Renal pelvis (tissue), 4 donors: ENCODE measurements around the gene ARMC9. TPM values are rescaled to one million over a fixed set of nuclear protein-coding genes. Genes with fewer than 3 reads are reported as not detected.
"Not testable (repeated sequence)": the region's sequence is repeated elsewhere in the genome, so short reads cannot be mapped to it uniquely, and the experiment has no call there.

Experiments used
- DNase-seq: peaks from one replicate; pipeline ENCODE4 v3.0.0-alpha.2; 2013
- polyA plus RNA-seq, 3 donors: library from polyadenylated mRNA; unstranded; fragments of 120-200 nt; gene quantifications; one replicate each; pipeline ENCODE4 v1.2.1, GENCODE V29; 2013; ENCODE audit not compliant: insufficient read length in 3 of 3

The ARMC9 gene
- polyA plus RNA-seq, 3 donors = 27.3 to 30.6 (median 27.4) TPM

DNA sequence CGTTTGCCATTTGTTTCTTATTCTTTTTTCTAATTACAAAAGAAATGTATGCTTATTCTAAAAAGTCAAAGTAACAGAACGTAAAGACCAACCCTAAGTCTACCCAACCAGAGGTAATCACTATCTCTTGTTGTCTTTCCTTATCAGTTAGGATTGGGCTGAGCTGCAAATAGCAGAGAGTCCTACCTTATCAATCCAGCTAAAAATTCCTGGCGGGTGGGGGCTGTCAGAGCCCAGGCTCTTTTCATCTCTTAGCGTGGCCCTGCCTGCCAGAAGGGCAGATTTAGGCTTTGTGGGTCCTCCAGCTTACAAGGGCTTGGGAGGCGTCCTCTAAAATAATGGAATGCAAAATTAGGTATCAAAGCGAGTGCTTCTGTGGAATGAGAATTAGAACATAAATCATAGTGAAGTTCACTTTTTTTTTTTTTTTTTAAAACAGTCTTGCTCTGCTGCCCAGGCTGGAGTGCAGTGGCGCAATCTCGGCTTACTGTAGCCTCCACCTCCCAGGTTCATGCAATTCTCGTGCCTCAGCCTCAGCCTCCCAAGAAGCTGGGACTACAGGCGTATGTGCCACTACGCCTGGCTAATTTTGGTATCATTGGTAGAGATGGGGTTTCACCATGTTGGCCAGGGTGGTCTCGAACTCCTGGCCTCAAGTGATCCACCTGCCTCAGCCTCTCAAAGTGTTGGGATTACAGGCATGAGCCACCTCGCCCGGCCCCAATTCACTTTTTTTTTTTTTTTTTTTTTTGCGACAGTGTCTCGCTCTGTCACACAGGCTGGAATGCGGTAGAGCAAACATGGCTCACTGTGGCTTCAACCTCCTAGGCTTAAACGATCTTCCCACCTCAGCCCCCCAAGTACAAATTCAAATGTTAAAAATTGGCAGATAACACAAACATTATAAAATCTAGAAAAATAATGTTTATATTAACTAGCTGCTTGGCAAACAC is 139.7 kb downstream of the ARMC9 start:
- DNase-seq = no peak

GRCh38 chr2:231339316-231339715 is 140.9 kb downstream of the ARMC9 start:
- no peak for DNase-seq

- DNase-seq = no peak
Measured at GRCh38 chr2:231341100-231341499, 142.7 kb downstream of the ARMC9 start.

DNA sequence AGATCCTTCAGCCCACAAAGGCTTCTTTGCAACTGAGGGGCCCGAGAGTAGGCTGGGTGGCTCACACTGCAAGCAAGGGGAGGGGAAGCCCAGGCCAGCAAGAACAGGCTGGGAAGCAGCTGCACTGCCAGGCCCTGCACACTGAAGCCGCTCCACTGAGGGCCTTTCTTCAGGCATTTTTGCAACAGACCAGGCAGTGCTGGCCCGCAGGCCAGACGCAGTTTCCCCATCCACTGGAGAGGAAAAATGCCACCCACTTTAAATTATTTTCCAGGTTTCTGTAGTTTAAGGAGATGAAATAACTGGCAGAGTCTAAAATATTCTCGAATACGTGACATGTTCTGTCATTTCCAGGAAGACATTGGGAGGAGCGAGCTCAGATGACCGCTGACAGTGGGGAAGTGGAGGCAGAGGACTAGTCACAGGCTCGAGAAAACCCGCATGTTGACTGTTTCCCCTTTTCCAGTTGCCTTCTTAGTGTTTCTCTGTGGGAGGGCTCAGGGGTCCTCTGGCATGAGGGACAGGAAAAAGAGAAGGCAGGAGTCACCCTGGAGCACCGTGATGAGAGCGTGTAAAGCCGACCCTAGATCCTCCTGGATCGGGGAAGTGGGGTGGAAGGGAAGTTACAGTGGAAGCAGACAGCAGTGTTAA is 143.8 kb downstream of the ARMC9 start:
- DNase-seq = no peak

- no peak for DNase-seq
Measured at GRCh38 chr2:231343006-231343710, 144.7 kb downstream of the ARMC9 start.

DNA sequence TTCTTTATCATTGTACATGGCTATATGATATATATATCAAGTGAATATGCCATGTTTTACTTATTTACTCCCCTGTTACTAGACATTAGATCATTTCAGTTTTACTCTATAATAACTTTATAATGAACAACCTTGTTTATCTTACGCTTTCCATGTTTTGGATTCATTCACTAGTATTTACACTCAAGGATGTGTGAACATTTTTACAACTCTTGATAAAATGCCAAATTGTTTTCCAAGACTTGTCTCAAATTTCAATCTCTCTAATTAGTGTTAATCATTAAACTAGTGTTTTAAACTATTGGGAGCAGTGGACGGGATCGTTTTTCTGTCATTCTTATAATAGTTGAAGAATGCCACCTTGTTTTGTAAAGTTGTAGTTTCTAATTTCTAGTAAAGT is 145.6 kb downstream of the ARMC9 start:
- no peak for DNase-seq

DNA sequence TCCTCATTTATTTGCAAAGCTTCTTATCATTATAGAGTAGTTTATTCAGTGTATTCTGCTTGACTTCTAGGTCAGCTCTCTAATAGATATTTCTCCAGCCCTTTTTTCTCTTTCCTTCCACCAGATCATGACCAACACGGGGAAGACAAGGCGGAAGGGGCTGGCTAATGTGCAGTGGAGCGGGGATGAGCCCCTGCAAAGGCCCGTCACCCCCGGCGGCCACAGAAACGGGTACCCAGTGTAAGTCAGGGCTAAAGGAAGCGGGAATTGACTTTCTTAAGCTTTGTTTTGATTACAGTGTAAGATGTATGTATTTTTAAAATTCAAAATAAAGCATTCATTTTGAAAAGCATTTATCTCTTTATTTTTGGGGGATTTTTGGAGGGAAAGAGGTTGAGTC is 146.4 kb downstream of the ARMC9 start:
- no peak for DNase-seq

- DNase-seq = no peak
Measured at GRCh38 chr2:231347081-231347480, 148.7 kb downstream of the ARMC9 start.

DNA sequence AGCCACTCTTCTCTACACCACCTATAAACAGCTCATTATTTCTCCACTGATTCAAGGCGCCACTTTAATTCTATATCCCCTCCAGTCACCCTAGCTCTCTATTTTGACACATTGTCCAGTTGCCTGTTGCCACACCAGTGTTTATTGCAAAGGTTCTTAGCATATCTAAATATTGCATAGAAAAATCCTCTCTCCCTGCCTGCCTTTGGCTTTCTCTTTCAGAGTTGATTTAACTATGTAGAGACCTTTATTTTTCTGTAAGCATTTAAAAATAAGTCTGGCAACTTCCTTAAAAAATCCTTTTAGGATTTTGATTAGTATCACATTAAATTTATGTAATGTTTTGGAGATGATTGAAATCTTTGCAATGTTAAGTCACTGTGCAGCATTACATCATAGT is 149.2 kb downstream of the ARMC9 start:
- DNase-seq = no peak

GRCh38 chr2:231348173-231348572 is 149.7 kb downstream of the ARMC9 start:
- DNase-seq = no peak

DNA sequence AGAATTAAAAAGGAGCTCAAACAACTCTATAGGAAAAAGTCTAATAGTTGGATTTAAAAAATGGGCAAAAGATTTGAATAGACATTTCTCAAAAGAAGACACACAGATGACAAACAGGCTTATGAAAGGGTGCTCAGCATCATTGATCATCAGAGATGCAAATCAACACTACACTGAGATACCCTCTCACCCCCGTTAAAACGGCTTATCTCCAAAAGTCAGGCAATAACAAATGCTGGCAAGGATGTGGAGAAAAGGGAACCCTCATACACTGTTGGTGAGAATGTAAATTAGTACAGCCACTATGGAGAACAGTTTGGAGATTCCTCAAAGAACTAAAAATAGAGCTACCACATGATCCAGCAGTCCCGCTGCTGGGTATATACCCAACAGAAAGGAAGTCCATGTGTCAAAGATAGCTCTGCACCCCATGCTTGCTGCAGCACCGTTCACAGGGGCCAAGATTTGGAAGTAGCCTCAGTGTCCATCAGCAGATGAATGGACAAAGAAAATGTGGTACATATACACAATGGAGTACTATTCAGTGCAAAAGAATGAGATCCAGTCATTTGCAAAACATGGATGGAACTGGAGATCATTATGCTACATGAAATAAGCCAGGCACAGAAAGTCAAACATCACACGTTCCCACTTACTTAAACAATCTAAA is 150.4 kb downstream of the ARMC9 start:
- no peak for DNase-seq

DNA sequence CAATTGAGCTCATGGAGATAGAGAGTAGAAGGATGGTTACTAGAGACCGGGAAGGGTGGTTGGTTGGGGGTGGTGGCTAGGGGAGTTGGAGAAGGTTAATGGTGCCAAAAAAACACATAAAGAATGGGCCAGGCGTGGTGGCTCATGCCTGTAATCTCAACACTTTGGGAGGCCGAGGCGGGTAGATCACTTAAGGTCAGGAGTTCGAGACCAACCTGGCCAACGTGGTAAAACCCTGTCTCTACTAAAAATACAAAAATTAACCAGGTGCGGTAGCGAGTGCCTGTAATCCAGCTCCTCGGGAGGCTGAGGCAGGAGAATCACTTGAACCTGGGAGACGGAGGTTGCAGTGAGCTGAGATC is 150.9 kb downstream of the ARMC9 start:
- DNase-seq = not testable (repeated sequence)

DNA sequence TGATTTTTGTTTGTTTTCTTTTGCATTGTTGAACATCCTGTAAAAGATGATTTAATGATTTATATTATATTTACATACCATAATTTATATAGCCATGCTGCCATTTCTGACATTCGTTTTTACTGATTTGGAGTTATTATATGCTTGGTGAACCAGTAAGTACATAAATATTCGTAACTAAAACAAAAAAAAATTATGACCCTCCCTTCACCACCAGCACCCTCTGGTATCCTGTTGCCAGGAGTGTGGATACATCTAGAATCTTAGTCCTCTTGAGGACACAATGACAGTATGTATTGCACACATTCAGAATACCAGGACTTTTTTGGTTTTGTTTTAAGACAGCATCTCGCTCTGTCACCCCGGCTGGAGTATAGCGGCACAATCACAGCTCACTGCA is 153.2 kb downstream of the ARMC9 start:
- DNase-seq = no peak

DNA sequence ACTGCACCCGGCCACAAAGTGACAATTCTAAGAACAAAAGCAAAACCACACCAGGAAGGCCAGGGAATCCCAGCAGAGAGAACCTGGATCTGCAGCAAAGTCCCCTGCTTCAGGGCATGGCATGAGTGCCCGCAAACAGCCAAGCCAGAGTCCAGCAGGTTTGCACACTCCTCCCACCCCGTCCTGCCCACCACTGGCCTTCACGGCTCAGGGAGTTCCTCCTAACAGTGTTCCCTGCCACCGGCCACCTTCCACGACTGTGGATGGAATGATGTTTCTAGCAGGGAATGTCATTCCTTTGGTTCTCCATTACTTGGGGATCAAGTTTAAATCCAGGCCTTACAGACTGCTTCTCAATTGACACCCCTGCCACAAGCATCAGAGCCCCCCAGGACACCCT is 155.0 kb downstream of the ARMC9 start:
- no peak for DNase-seq

GRCh38 chr2:231355508-231356465 is 157.4 kb downstream of the ARMC9 start:
- peak; percentile 30 for DNase-seq

- no peak for DNase-seq
Measured at GRCh38 chr2:231356466-231356844, 158.0 kb downstream of the ARMC9 start.

DNA sequence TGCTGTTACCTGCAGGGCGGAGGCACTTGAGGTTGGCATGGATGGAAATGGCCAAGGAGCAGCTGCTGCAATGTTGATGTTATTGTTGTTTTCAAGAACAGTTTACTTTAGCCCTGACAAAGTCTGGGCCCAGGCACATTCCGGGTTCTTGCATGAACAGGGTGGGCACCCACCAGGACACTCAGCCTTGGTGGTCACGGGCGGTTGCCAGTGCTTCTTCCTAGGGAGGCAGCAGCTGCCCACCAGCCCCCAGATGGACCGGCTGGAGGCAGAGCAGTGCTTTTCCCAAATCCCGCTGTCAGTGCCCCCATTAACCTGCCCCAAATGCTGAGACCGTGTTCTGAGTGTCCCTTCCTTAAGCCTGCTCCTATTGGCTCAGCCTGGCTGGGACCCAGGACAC is 158.6 kb downstream of the ARMC9 start:
- DNase-seq = no peak

GRCh38 chr2:231357931-231358330 is 159.5 kb downstream of the ARMC9 start:
- DNase-seq = no peak

- no peak for DNase-seq
Measured at GRCh38 chr2:231359441-231359840, 161.0 kb downstream of the ARMC9 start.

DNA sequence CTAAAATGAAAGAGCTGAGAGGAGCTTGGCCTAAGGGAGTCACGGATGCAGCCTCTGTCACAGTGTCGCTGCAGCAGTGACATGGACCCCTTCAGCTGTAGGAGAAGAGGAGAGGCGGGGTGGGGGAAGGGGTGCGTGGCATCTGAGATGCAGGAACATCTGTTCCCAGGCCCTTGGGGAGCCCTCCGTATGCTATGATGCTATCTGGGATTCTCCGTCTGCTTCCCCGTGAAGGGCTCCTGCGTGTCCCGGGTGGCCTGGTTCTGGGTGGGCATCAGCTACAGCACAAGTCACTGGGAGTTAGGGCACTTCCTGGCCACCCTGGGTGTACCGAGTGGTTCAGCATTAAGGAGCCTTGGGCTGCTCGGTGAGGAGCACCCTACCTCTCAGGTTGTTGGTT is 161.5 kb downstream of the ARMC9 start:
- no peak for DNase-seq

DNA sequence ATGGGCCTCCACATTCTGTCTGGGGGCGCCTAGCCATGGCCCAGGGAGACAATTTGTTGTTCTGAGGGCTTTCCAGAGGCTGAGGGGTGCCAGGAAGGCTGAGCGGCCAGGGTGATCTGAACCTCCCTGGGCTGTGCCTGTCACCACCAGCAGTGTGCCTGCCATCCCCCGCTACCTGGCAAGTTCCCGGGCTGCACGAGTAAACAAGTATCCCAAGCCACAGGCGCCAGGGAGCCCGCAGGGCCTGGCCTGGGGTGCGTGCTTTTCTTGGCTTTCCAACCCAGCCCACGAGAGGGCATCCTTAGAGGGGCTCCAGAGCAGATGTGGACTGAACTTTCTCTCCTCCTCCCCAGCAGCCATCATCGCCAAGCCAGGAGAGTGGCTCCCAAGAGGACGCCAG is 162.0 kb downstream of the ARMC9 start:
- no peak for DNase-seq
